H1 (cell line): ENCODE results near the gene CNDP1. TPM values are rescaled to one million over a fixed set of nuclear protein-coding genes. Genes with fewer than 3 reads are reported as not detected.
A peak's percentile ranks its signal among the peaks of the same experiment; 100 is the strongest.

ENCODE experiments used
- CTCF ChIA-PET: fragments of 300-600 bp; sonication (Branson Sonifier 250); formaldehyde crosslinking; loops from one replicate; lab custom pipeline; 2021; ENCODE audit not compliant: partially characterized antibody; lab: Charles Lee
- POLR2A ChIA-PET: fragments of 300-600 bp; sonication (Branson Sonifier 250); formaldehyde crosslinking; loops from one replicate; lab custom pipeline; 2021; ENCODE audit warnings: inconsistent platforms; ENCODE audit not compliant: partially characterized antibody; lab: Charles Lee
- DNase-seq, 2 experiments: peaks; one replicate each; pipeline versions ENCODE4 v3.0.0 to v3.0.0-alpha.2; 2010 to 2022; ENCODE audit warnings: low spot score in 2 of 2, low read depth in 1 of 2, mixed read lengths in 1 of 2
- FAIRE-seq: peaks from 2 replicates; lab custom pipeline; 2011; peaks lifted over from hg19 to GRCh38; lab: Jason Lieb, UNC
- H2AFZ ChIP-seq: 2 replicates; pipeline ENCODE4 v1.8.1; 2012; ENCODE audit warnings: low read length, inconsistent platforms
- H2AK5ac ChIP-seq: 2 replicates; pipeline ENCODE4 v1.6.1; 2013; ENCODE audit warnings: low read depth, low read length
- H2BK120ac ChIP-seq: replicated peaks from 2 replicates; pipeline ENCODE3; 2013; ENCODE audit warnings: low read depth, low read length, inconsistent platforms
- H2BK12ac ChIP-seq: 2 replicates; pipeline ENCODE4 v1.6.1; 2013; ENCODE audit warnings: low read depth, low read length
- H2BK15ac ChIP-seq: 2 replicates; pipeline ENCODE4 v1.6.1; 2013; ENCODE audit warnings: low read length
- H2BK20ac ChIP-seq: 2 replicates; pipeline ENCODE4 v1.6.1; 2013; ENCODE audit warnings: low read length
- H2BK5ac ChIP-seq: 2 replicates; pipeline ENCODE4 v1.6.1; 2013; ENCODE audit warnings: low read depth, low read length
- H3K14ac ChIP-seq: 2 replicates; pipeline ENCODE4 v1.6.1; 2013; ENCODE audit warnings: inconsistent platforms; ENCODE audit not compliant: insufficient read length
- H3K18ac ChIP-seq: 2 replicates; pipeline ENCODE4 v1.6.1; 2013; ENCODE audit warnings: low read length; ENCODE audit errors: extremely low read depth
- H3K23ac ChIP-seq: 2 replicates; pipeline ENCODE4 v1.6.1; 2013; ENCODE audit warnings: inconsistent platforms; ENCODE audit not compliant: insufficient read length
- H3K23me2 ChIP-seq: 2 replicates; pipeline ENCODE4 v1.6.1; 2013; ENCODE audit warnings: low read depth, low read length
- H3K27ac ChIP-seq: 2 replicates; pipeline ENCODE4 v1.6.1; 2011; ENCODE audit warnings: low read depth, low read length, inconsistent platforms
- H3K27me3 ChIP-seq, 4 experiments: replicated peaks in 1 of 4; 1 replicate in 1 of 4; 2 replicates in 3 of 4; pipeline versions ENCODE4 v1.6.1 to v1.8.1; 2011 to 2013; ENCODE audit warnings: low read length in 3 of 4, mild to moderate bottlenecking in 3 of 4, inconsistent platforms in 2 of 4, mixed read lengths in 2 of 4, moderate library complexity in 1 of 4; ENCODE audit not compliant: control insufficient read depth in 3 of 4, insufficient read depth in 3 of 4; ENCODE audit errors: extremely low read depth in 1 of 4
- H3K36me3 ChIP-seq, 4 experiments: 2 replicates each; pipeline versions ENCODE4 v1.6.1 to v1.8.1; 2011 to 2013; ENCODE audit warnings: mild to moderate bottlenecking in 4 of 4, low read length in 3 of 4, moderate library complexity in 2 of 4, control low read depth in 1 of 4, inconsistent platforms in 1 of 4; ENCODE audit not compliant: insufficient read depth in 4 of 4, control insufficient read depth in 2 of 4
- H3K4ac ChIP-seq: replicated peaks from 2 replicates; pipeline ENCODE3; 2013; ENCODE audit warnings: low read length, low read depth, mixed read lengths, inconsistent platforms; ENCODE audit not compliant: insufficient read length
- H3K4me1 ChIP-seq, 4 experiments: replicated peaks in 1 of 4; 1 replicate in 1 of 4; 2 replicates in 3 of 4; pipeline versions ENCODE4 v1.6.1 to v1.8.1; 2011 to 2013; ENCODE audit warnings: low read length in 3 of 4, inconsistent platforms in 2 of 4, mixed read lengths in 1 of 4; ENCODE audit not compliant: insufficient read depth in 4 of 4, control insufficient read depth in 3 of 4
- H3K4me2 ChIP-seq, 2 experiments: 2 replicates each; pipeline versions ENCODE4 v1.6.1 to v1.8.1; 2011 to 2013; ENCODE audit warnings: low read depth in 2 of 2, low read length in 2 of 2, control low read depth in 1 of 2, inconsistent platforms in 1 of 2, mild to moderate bottlenecking in 1 of 2; ENCODE audit not compliant: insufficient read depth in 1 of 2
- H3K4me3 ChIP-seq, 4 experiments: fragments of 200-600, 300-600 bp in 1 of 4; sonication (generic), shearing (Covaris generic), sonication (Bioruptor Twin) in 1 of 4; 2 replicates each; pipeline versions ENCODE4 v1.5.1 to v1.8.1; 2011 to 2016; ENCODE audit warnings: low read length in 4 of 4, low read depth in 3 of 4, control low read depth in 2 of 4, inconsistent platforms in 2 of 4, mild to moderate bottlenecking in 2 of 4, mixed read lengths in 1 of 4, moderate library complexity in 1 of 4; ENCODE audit not compliant: insufficient read depth in 2 of 4; ENCODE audit errors: extremely low read depth in 1 of 4
- H3K56ac ChIP-seq: replicated peaks from 2 replicates; pipeline ENCODE3; 2013; ENCODE audit warnings: low read depth, mild to moderate bottlenecking, mixed read lengths, low read length, inconsistent platforms; ENCODE audit not compliant: insufficient read length
- H3K79me1 ChIP-seq: 2 replicates; pipeline ENCODE4 v1.6.1; 2013; ENCODE audit warnings: low read depth, low read length, control low read depth
- H3K79me2 ChIP-seq, 2 experiments: 2 replicates each; pipeline versions ENCODE4 v1.6.1 to v1.8.1; 2012 to 2013; ENCODE audit warnings: low read length in 2 of 2, mild to moderate bottlenecking in 2 of 2, inconsistent platforms in 1 of 2; ENCODE audit not compliant: insufficient read depth in 2 of 2, control insufficient read depth in 1 of 2
- H3K9ac ChIP-seq, 4 experiments: replicated peaks in 1 of 4; 1 replicate in 1 of 4; 2 replicates in 3 of 4; pipeline versions ENCODE4 v1.6.1 to v1.8.1; 2011 to 2013; ENCODE audit warnings: low read depth in 3 of 4, low read length in 3 of 4, control low read depth in 2 of 4, mild to moderate bottlenecking in 2 of 4, moderate library complexity in 2 of 4, inconsistent platforms in 1 of 4; ENCODE audit errors: extremely low read depth in 1 of 4
- H3K9me3 ChIP-seq, 2 experiments: 2 replicates each; pipeline versions ENCODE4 v1.6.1 to v1.8.1; 2012 to 2013; ENCODE audit warnings: mild to moderate bottlenecking in 2 of 2, moderate library complexity in 2 of 2, control low read depth in 1 of 2, inconsistent platforms in 1 of 2, low read depth in 1 of 2, low read length in 1 of 2, mixed read lengths in 1 of 2; ENCODE audit not compliant: insufficient read depth in 2 of 2
- H4K20me1 ChIP-seq, 2 experiments: replicated peaks in 1 of 2; 2 replicates each; pipeline versions ENCODE3 to v1.8.1; 2011 to 2013; ENCODE audit warnings: inconsistent platforms in 2 of 2, low read length in 2 of 2, mild to moderate bottlenecking in 1 of 2; ENCODE audit not compliant: insufficient read depth in 2 of 2, control insufficient read depth in 1 of 2
- H4K5ac ChIP-seq: 2 replicates; pipeline ENCODE4 v1.6.1; 2013; ENCODE audit warnings: low read length, low read depth, mixed read lengths, inconsistent platforms; ENCODE audit not compliant: insufficient read length
- H4K8ac ChIP-seq: 2 replicates; pipeline ENCODE4 v1.8.0; 2013; ENCODE audit warnings: mild to moderate bottlenecking, moderate library complexity, low read length, inconsistent platforms; ENCODE audit not compliant: insufficient read depth; ENCODE audit errors: extremely low read depth
- H4K91ac ChIP-seq: replicated peaks from 2 replicates; pipeline ENCODE3; 2013; ENCODE audit warnings: low read length, mixed read lengths, inconsistent platforms; ENCODE audit not compliant: insufficient read length
- ASH2L ChIP-seq: fragments of 200-600, 300-600 bp; sonication (generic); IDR thresholded peaks from one replicate; pipeline ENCODE4 v1.7.1; 2017; ENCODE audit warnings: low read length
- CHD1 ChIP-seq: IDR thresholded peaks from 2 replicates; pipeline ENCODE4 v1.6.1; 2012; ENCODE audit warnings: low read depth, low read length, improper control_type of control experiment
- EZH2 ChIP-seq: fragments of 200-600 bp; sonication (generic); IDR thresholded peaks from 2 replicates; pipeline ENCODE4 v1.7.1; 2012; ENCODE audit warnings: low read depth, mild to moderate bottlenecking, moderate library complexity, low read length, inconsistent platforms; ENCODE audit not compliant: severe bottlenecking
- GABPA ChIP-seq: IDR thresholded peaks from 2 replicates; pipeline ENCODE4 v1.6.1; 2011; ENCODE audit warnings: mild to moderate bottlenecking, low read length, moderate library complexity, borderline replicate concordance; ENCODE audit not compliant: insufficient read depth
- SIX5 ChIP-seq: IDR thresholded peaks from 2 replicates; pipeline ENCODE4 v1.6.1; 2011; ENCODE audit warnings: mild to moderate bottlenecking, low read depth, low read length
- TAF7 ChIP-seq: optimal IDR thresholded peaks from 2 replicates; pipeline ENCODE3; 2011; ENCODE audit warnings: low read depth, mild to moderate bottlenecking, inconsistent platforms, low read length, moderate library complexity, borderline replicate concordance
- TCF12 ChIP-seq: IDR thresholded peaks from 2 replicates; pipeline ENCODE4 v1.6.1; 2011; ENCODE audit warnings: low read depth, mild to moderate bottlenecking, low read length
- TEAD4 ChIP-seq: IDR thresholded peaks from 2 replicates; pipeline ENCODE4 v1.6.1; 2012; ENCODE audit warnings: low read depth, low read length, inconsistent platforms, mixed read lengths
- USF2 ChIP-seq: IDR thresholded peaks from 2 replicates; pipeline ENCODE4 v1.6.1; 2011; ENCODE audit warnings: low read length, improper control_type of control experiment
- YY1 ChIP-seq: IDR thresholded peaks from 2 replicates; pipeline ENCODE4 v1.6.1; 2011; ENCODE audit warnings: low read depth, mild to moderate bottlenecking, low read length
- WGBS, 2 experiments: shearing (Covaris generic) in 1 of 2; methylation state at CpG; one replicate each; pipeline versions ENCODE4 v1.1.6 to v1.1.7; 2013 to 2015; ENCODE audit warnings: low lambda C conversion rate in 2 of 2, mixed read lengths in 2 of 2, inconsistent platforms in 1 of 2, low coverage in 1 of 2, missing lambda C conversion rate in 1 of 2; ENCODE audit not compliant: insufficient replicate concordance in 2 of 2, insufficient coverage in 1 of 2, insufficient read length in 1 of 2; ENCODE audit errors: extremely low coverage in 1 of 2, missing lambda C conversion rate in 1 of 2; 5-methylcytosine and 5-hydroxymethylcytosine counted together
- polyA plus RNA-seq, 7 experiments: library from polyadenylated mRNA; depleted of rRNA in 3 of 7; stranded (reverse) in 5 of 7; unstranded in 2 of 7; fragments of >200 nt in 5 of 7; fragments of 200-250 nt in 2 of 7; gene quantifications; 1 replicate in 5 of 7; 2 replicates in 1 of 7; 4 replicates in 1 of 7; pipeline versions ENCODE4 v1.2.1 to v1.2.3, GENCODE V29; 2011 to 2013; ENCODE audit warnings: missing spikeins in 2 of 7, mixed read lengths in 2 of 7
- total RNA-seq: library from RNA; stranded (reverse); fragmentation: NEBNext Ultra II Directional; extraction: Animal tissue kit (Norgen Biotek cat#: 25700); gene quantifications from 2 replicates; pipeline ENCODE4 v1.2.1, GENCODE V29; 2021

The CNDP1 gene
- total and polyA plus RNA-seq, 2 of the 8 experiments (the other 6 are each of a cell fraction or from before 2014, with no cell fraction given) = 0.09 TPM; not detected in 1

GRCh38 chr18:74624466-74624865 is 90.2 kb downstream of the CNDP1 start:
- no peak overlapping the region for H3K27ac ChIP-seq
- no peak overlapping the region for H4K5ac ChIP-seq
- H3K9ac ChIP-seq = no peak overlapping the region
- no peaks in the 10 kb centered on the region; a peak in 1 of 8 replicates for H3K36me3 ChIP-seq
- no peak overlapping the region for H4K91ac ChIP-seq
- no peak overlapping the region for H4K8ac ChIP-seq
- no peak overlapping the region for H2AK5ac ChIP-seq
- H3K79me1 ChIP-seq = peaks cover 5% of the 10 kb centered on the region; the same call in 1 of the 2 replicates
- no peaks in the 10 kb centered on the region for H3K27me3 ChIP-seq
- 86% methylated on average over 8 of the region's 8 CpGs; no CpG with 5 or more reads in 1 of the 2 experiments for WGBS, 2 experiments
- H3K4ac ChIP-seq = no peak overlapping the region
- no peak overlapping the region for H3K4me3 ChIP-seq
- POLR2A ChIA-PET = no interaction called here
- H3K18ac ChIP-seq = no peak overlapping the region
- H3K14ac ChIP-seq = no peak overlapping the region
- no peaks in the 10 kb centered on the region for H3K9me3 ChIP-seq
- H3K23me2 ChIP-seq = peaks cover 6% of the 10 kb centered on the region; the same call in 1 of the 2 replicates
- CTCF ChIA-PET = interaction anchor here (0.8 to 2.2 kb wide), 5 partner anchors 10 to 195 kb away, joined by 3 to 11 read pairs (median 3); no protein-coding TSS in a partner anchor
- H2BK12ac ChIP-seq = no peak overlapping the region
- peaks cover 0 to 6% of the 10 kb centered on the region in 2 experiments for H4K20me1 ChIP-seq
- FAIRE-seq (no peak), DNase-seq (no peak)
- no peak overlapping the region; a peak in 1 of 4 replicates for H3K4me2 ChIP-seq
- 0 out of 2 replicates have a peak overlapping the region, but pooled peaks have one; percentile 13 for H2AFZ ChIP-seq
- H2BK15ac ChIP-seq = no peak overlapping the region
- H3K4me1 ChIP-seq = peaks cover 4 to 13% (median 11%) of the 10 kb centered on the region in 4 experiments
- no peak overlapping the region for H3K56ac ChIP-seq
- H2BK120ac ChIP-seq = no peak overlapping the region
- no peak overlapping the region for H3K23ac ChIP-seq
- H3K79me2 ChIP-seq = peaks cover 0 to 9% of the 10 kb centered on the region in 2 experiments; a peak in 1 of 4 replicates
- TF ChIP-seq TCF12 (no peak), EZH2 (no peak), SIX5 (no peak), GABPA (no peak), CHD1 (no peak), ASH2L (no peak), YY1 (no peak), TEAD4 (no peak), TAF7 (no peak), USF2 (no peak)
- H2BK20ac ChIP-seq = no peak overlapping the region
- H2BK5ac ChIP-seq = no peak overlapping the region
